HEK293 (cell line): Measurements from ENCODE around the gene RPRD1A.

ENCODE experiments used
- CTCF ChIP-seq: fragments of 450-650 bp; formaldehyde crosslinking; IDR thresholded peaks from 2 replicates; pipeline ENCODE4 v1.5.1; 2016; ENCODE audit warnings: missing biosample characterization, missing genetic modification characterization
- IKZF3 ChIP-seq: fragments of 450-650 bp; IDR thresholded peaks from 2 replicates; pipeline ENCODE4 v1.5.0; 2018; ENCODE audit warnings: missing biosample characterization, mild to moderate bottlenecking, missing genetic modification characterization, moderate library complexity
- KLF16 ChIP-seq: fragments of 450-650 bp; formaldehyde crosslinking; IDR thresholded peaks from 2 replicates; pipeline ENCODE4 v1.5.1; 2017; ENCODE audit warnings: missing biosample characterization, missing genetic modification characterization
- OSR2 ChIP-seq: fragments of 450-650 bp; formaldehyde crosslinking; IDR thresholded peaks from 2 replicates; pipeline ENCODE4 v1.5.1; 2016; ENCODE audit warnings: missing biosample characterization, missing genetic modification characterization
- SCRT2 ChIP-seq: fragments of 450-650 bp; formaldehyde crosslinking; IDR thresholded peaks from 2 replicates; pipeline ENCODE4 v1.5.1; 2016; ENCODE audit warnings: missing biosample characterization, missing genetic modification characterization
- ZBTB8A ChIP-seq: fragments of 450-650 bp; formaldehyde crosslinking; IDR thresholded peaks from 2 replicates; pipeline ENCODE4 v1.5.1; 2016; ENCODE audit warnings: missing biosample characterization, missing genetic modification characterization
- ZNF341 ChIP-seq: fragments of 450-650 bp; formaldehyde crosslinking; IDR thresholded peaks from 2 replicates; pipeline ENCODE4; 2016; ENCODE audit warnings: low read depth, missing biosample characterization, missing genetic modification characterization
- ZNF518A ChIP-seq: fragments of 450-650 bp; formaldehyde crosslinking; conservative IDR thresholded peaks from 2 replicates; pipeline ENCODE4 v1.5.1; 2016; ENCODE audit warnings: low read depth, missing biosample characterization, missing genetic modification characterization

DNA sequence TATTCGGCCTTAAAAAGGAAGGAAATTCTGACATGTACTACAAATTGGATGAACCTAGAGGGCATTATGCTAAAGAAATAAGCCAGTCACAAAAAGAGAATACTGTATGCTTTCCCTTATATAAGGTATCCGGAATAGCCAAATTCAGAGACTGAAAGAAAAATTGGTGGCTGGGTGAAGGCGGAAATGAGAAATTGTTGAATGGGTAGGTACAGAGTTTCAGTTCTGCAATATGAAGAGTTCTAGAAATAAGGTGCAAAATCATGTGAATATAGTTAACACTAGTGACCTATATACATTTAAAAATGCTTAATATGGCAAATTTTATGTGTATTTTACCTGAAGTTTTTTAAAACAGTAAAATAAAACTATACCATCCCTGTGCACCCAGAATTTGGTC, 51.7 kb downstream of the RPRD1A start:
- TF ChIP-seq CTCF (tag by site-specific recombination) (no peak), SCRT2 (no peak), IKZF3 (tag by site-specific recombination) (no peak), ZNF341 (tag by site-specific recombination) (no peak), OSR2 (tag by site-specific recombination) (no peak), KLF16 (tag by site-specific recombination) (no peak), ZBTB8A (tag by site-specific recombination) (no peak), ZNF518A (tag by site-specific recombination) (no peak)
